Ectodermal cell (in vitro differentiated cells): ENCODE data around the gene NR2F2.
A peak's percentile ranks its signal among the peaks of the same experiment; 100 is the strongest.

Source experiments
- H3K27ac ChIP-seq: 2 replicates; pipeline ENCODE4 v1.7.0; 2013; ENCODE audit warnings: mild to moderate bottlenecking, low read depth, low read length; ENCODE audit not compliant: insufficient read depth, poor library complexity, severe bottlenecking
- H3K27me3 ChIP-seq: 2 replicates; pipeline ENCODE4 v1.7.0; 2013; ENCODE audit warnings: mild to moderate bottlenecking, low read length; ENCODE audit not compliant: insufficient read depth, control insufficient read depth, poor library complexity, severe bottlenecking
- H3K36me3 ChIP-seq: one replicate; pipeline ENCODE4 v1.7.0; 2013; ENCODE audit warnings: low read length; ENCODE audit not compliant: control insufficient read depth, insufficient read depth
- H3K4me1 ChIP-seq: one replicate; pipeline ENCODE4 v1.7.0; 2013; ENCODE audit warnings: low read length; ENCODE audit not compliant: control insufficient read depth, insufficient read depth
- H3K4me3 ChIP-seq: 2 replicates; pipeline ENCODE4 v1.7.0; 2013; ENCODE audit warnings: low read depth, low read length, control low read depth; ENCODE audit not compliant: insufficient read depth
- H3K9me3 ChIP-seq: 2 replicates; pipeline ENCODE4 v1.7.0; 2013; ENCODE audit warnings: mild to moderate bottlenecking, low read length, moderate library complexity; ENCODE audit not compliant: control insufficient read depth
- WGBS, 2 experiments: methylation state at CpG; one replicate each; pipeline ENCODE4 v1.1.7; 2013; ENCODE audit warnings: missing lambda C conversion rate in 2 of 2; 5-methylcytosine and 5-hydroxymethylcytosine counted together

NR2F2 gene

DNA sequence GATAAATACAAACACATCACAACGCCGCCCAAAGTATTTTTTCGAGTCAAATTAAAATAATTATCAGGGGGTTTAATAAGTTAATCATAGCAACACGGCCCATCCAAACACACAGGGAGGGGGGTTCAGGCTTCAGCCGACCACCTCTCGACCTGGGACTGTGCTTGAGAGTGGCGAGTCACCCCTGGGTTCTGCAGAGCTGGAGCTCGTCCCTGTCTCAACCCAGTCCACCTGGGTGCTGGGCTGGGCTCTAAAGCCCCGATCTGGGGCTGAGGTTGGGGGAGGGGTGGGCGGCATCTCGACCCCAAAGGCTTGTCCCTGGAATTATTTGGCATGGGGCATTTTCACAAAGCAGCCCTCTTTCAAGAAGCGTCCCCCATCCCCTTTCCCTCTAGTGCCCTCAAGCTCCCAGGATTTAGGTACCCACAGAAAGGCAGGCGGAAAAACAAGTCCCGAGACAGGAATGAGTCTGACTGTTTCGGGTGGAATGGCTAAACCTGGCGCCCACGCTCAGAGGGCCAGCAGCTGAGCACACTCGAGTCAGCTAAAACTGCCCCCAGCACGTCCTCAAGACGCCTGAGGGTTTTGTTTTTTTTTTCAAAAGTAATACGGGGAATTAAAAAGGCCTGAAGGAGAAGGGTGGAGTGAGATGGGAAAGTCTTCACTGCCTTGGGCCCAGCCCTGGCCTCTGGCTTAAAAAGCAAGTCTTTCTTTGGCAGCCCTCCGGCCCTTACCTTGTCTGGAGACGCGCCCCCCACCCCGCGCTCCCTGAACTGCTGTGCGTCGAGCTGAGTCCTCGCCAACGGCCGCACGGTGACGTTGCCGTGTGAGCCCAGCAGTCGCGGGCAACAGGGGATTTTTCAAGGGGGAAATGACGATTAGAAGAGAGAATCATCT, 32.5 kb downstream of the NR2F2 start:
- Histone ChIP-seq H3K27ac (no peak overlapping the region), H3K36me3 (no peaks in the 10 kb centered on the region), H3K9me3 (no peaks in the 10 kb centered on the region), H3K4me3 (peak overlapping the region; percentile 8), H3K4me1 (peaks cover 76% of the 10 kb centered on the region), H3K27me3 (peaks cover 100% of the 10 kb centered on the region)
- 1% methylated on average over 34 to 35 of the region's 37 CpGs for WGBS, 2 experiments

DNA sequence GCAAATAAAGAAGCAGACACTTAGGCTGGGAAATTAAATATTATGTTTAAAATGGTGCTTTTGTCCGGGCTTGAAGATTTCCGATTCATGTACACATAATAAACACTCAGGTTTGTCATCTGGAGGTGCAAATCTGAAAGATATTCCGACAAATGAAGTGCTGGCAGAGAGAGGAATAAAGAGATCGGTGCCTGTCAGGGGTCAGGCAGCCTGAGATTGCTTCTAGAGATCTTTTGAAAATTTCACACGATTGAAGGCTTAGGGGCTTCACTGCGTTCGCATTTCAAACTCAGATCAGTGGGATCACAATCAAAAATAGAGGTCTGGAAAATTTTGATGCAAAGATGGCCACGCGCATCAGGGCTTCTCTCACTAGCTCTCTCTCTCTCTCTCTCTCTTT, 33.2 kb downstream of the NR2F2 start:
- Histone ChIP-seq H3K4me1 (peaks cover 71% of the 10 kb centered on the region), H3K4me3 (peak overlapping the region; percentile 8), H3K27ac (no peak overlapping the region), H3K36me3 (no peaks in the 10 kb centered on the region), H3K27me3 (peaks cover 100% of the 10 kb centered on the region), H3K9me3 (no peaks in the 10 kb centered on the region)
- 5 to 8% methylated on average over 7 to 9 of the region's 9 CpGs for WGBS, 2 experiments

DNA sequence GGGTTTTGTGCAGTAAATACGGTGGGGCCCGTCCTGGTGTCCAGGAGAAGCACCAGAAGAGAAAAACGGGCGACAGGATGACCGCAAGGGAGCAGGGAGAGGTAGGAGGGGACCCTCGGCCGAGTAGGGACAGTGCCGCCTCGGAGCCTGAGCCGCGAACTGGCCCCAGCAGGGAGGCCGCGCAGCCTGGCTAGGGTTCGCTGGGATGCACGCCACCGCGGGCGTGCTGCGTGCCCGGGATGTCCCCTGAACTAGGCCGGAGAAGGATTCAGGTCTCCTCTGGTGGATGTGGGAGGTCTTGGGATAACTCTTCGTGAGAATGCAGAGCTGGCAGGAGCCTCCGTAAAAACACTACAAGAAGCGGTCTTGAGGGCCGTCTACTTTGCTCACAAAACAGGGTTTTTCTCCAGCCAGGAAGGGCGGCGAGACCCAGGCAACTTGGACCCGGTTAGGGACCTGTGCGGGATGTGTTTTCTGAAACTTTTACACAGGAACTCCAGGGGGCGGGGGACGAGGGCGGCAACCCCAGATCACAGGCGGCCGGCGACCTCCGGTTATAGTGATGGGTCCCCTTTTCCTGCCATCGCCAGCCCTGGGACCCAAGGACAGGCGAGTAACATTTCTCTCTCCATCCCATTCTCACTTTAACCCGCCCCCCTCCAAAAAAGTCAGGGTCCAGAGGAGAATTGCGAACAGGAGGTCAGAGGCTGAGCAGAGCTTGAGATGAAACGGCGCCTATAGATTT, 35.5 kb downstream of the NR2F2 start:
- Histone ChIP-seq H3K36me3 (no peaks in the 10 kb centered on the region), H3K4me3 (peak overlapping the region; percentile 17), H3K27me3 (peaks cover 100% of the 10 kb centered on the region), H3K27ac (no peak overlapping the region), H3K9me3 (no peaks in the 10 kb centered on the region), H3K4me1 (peaks cover 60% of the 10 kb centered on the region)
- WGBS, 2 experiments = 1% methylated on average over 42 of the region's 42 CpGs

DNA sequence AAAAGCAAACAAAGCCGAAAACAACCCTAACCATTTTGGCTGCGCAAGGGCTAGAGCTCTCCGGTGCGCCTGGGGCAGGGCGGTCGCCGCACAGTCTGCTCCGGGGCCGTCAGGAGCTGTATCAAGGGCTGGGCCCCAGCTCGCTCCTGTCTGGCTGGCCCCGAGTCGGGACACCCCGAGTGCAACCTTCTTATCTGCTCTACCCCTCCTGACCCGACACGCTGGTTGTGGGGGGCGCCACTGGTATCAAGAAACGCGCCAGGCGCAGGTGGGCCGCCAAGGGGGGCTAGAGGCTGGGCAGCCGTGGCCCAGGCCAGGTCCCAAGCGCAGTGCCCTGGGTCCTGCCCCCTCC, 36.0 kb downstream of the NR2F2 start:
- WGBS, 2 experiments = 2 to 3% methylated on average over 22 of the region's 22 CpGs
- peaks cover 100% of the 10 kb centered on the region for H3K27me3 ChIP-seq
- no peaks in the 10 kb centered on the region for H3K36me3 ChIP-seq

DNA sequence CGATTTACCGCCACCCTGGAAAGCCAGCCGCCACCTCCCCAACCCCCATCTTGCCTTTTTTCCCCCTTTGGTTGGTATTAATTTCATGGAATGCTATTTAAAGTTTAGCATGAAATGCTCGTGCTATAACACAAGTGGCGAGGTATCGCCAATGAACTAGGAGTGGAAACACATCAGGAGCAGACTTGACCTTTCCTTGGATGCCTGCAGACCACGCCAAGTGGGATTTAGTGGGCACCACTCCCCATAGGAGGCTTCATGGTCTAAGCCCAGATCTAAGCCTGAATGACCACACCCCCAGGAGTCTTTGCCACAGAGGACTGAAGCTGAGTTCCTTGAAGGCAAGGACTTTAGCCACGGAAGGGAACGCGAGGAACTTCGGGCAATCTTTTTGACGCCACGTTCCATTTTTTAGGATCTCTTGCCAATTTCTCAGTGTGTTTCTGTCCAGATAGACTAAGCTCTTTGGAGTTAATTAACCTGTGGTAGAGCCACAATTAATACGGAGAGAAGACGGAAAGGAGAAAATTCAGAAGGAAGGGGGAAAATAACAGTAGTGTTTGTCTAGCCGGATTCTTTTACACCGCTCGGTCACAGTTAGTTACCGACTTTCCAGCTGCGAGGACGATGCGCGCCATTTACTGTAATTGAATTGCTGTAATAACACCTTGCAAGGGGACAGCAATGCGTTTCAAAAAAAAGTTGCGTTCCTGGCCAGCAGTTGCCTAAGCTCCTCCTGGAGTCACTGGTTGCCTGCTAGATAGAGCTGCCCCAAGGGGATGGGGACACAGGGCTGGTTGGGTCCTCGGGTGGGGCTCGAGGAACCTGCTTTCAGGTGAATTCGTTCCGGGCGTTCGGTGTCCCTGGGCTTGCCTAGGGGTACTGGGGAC, 37.1 kb downstream of the NR2F2 start:
- peak overlapping the region; percentile 19 for H3K4me3 ChIP-seq

More for the DNA sequence above, 36.0 kb downstream of the NR2F2 start:
- Histone ChIP-seq H3K9me3 (no peaks in the 10 kb centered on the region), H3K4me3 (no peak overlapping the region), H3K27ac (no peak overlapping the region), H3K4me1 (peaks cover 55% of the 10 kb centered on the region)

DNA sequence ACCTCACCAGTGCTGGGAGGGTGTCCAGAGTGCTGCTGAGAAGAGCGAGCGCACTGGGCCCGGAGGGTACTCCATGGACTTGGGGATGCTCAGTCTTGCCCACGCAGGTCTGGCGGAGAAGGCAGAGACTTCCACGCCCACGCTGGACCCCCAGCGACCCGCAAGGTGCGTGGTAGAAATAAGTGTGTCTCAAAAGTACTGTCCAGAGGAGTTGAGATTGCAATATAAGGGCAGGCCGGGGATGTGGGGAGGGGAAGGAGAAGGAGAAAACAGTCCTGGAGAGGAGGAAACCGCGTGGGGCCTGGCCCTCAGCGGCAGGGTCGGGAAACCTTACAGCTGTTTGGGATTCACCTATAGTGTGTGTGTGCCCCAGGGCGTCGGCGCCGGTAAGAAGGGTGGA, 38.9 kb downstream of the NR2F2 start:
- Histone ChIP-seq H3K36me3 (no peaks in the 10 kb centered on the region), H3K27ac (no peak overlapping the region), H3K4me3 (no peak overlapping the region), H3K4me1 (peaks cover 37% of the 10 kb centered on the region), H3K27me3 (peaks cover 87% of the 10 kb centered on the region), H3K9me3 (no peaks in the 10 kb centered on the region)
- WGBS, 2 experiments = 36 to 40% methylated on average over 16 to 18 of the region's 19 CpGs

More for the DNA sequence above, 37.1 kb downstream of the NR2F2 start:
- Histone ChIP-seq H3K9me3 (no peaks in the 10 kb centered on the region), H3K27me3 (peaks cover 100% of the 10 kb centered on the region), H3K4me1 (peaks cover 47% of the 10 kb centered on the region), H3K36me3 (no peaks in the 10 kb centered on the region), H3K27ac (no peak overlapping the region)
- 5% methylated on average over 30 to 31 of the region's 31 CpGs for WGBS, 2 experiments

DNA sequence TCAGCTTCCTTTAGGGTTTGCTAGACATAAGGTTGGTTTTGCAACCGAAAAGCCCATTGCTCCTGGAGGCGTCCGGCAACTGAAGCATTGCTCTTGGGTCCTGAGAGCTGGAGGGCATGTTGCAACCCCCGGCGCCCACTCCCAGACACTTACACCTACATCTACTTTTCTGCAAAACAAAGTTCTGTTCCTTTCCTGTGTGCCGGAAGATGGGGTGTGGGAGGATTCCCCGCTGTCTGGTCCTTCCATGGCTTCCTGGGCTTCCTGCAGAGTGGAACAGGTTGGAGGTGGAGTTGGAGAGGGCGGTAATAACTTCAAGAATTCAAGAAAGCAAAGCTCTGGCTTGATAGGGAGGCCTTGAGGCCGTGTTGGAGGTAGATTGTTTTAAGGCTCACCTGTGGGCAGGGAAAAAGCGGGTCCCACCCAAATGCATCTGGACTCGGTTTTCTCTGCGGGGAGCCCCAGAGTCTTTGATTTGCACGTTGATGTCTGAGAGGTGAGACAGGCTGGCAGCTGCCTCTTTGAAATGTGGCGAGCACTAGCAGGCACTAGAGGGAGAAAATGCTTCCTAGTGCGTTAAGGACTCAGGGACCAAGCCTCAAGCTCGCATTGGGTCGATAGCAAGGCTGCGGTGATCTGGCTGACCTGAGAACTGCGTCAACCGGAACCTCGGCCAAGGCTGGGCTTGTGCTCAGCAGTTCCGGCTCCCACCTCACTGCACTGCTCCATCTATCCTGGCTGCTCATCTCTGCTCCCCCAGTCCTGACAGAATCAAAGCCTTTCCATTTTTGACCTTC, 39.5 kb downstream of the NR2F2 start:
- Histone ChIP-seq H3K36me3 (no peaks in the 10 kb centered on the region), H3K27ac (no peak overlapping the region), H3K27me3 (peaks cover 80% of the 10 kb centered on the region), H3K9me3 (no peaks in the 10 kb centered on the region), H3K4me3 (no peak overlapping the region), H3K4me1 (peaks cover 32% of the 10 kb centered on the region)
- 12 to 15% methylated on average over 22 of the region's 22 CpGs for WGBS, 2 experiments

DNA sequence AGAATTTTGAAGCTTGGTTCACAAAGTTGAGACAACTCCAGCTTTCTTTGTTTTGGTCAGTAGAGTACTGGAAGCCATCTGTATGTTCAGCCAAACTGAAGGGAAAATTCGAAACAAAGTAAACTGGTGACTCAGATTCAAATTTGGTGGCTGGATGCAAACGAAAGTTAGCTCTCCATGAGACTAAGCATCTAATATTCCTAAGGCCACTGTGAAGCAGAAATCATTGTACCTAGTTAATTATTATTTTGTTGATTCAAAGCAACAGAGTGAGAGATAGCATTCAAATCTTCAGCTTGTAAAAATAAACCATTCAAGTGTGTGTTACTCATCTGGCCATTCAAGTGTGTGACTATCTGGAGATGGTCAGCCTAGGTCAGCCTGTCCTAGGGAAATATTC, 42.1 kb downstream of the NR2F2 start:
- Histone ChIP-seq H3K4me3 (no peak overlapping the region), H3K4me1 (peaks cover 9% of the 10 kb centered on the region), H3K27ac (no peak overlapping the region), H3K27me3 (peaks cover 55% of the 10 kb centered on the region), H3K9me3 (no peaks in the 10 kb centered on the region), H3K36me3 (no peaks in the 10 kb centered on the region)
- WGBS, 2 experiments = 90 to 96% methylated on average over 2 of the region's 2 CpGs

DNA sequence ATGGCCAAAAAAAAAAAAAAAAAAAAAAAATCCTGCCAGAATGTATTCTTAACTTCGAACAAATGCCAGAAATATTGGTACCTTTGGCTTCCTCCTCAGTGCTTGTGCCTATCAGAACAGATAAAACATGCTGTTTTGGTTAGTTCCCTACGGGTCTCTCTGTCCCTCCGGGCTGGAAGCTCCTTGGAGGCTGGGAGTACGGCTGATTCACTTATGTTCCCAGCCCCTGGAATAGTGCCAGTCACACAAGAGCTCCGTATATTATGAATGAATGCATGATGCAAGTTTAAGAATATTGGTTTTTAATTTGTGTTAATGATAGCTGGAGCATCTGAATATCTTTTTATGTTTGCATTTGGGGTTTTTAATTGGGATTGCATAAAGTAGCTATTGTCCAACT, 44.0 kb downstream of the NR2F2 start:
- Histone ChIP-seq H3K9me3 (no peaks in the 10 kb centered on the region), H3K4me1 (peaks cover 3% of the 10 kb centered on the region), H3K27ac (no peak overlapping the region), H3K4me3 (no peak overlapping the region), H3K36me3 (no peaks in the 10 kb centered on the region), H3K27me3 (peaks cover 35% of the 10 kb centered on the region)
- 91 to 92% methylated on average over 5 of the region's 5 CpGs for WGBS, 2 experiments
